Neutrophil (primary cell): ENCODE data around the gene VWF.
"Not testable (repeated sequence)": the region's sequence is repeated elsewhere in the genome, so short reads cannot be mapped to it uniquely, and the experiment has no call there.

Experiments used
- H3K27ac ChIP-seq: fragments of 200-600 bp; sonication (generic); 2 replicates; pipeline ENCODE4 v1.5.1; 2016; ENCODE audit warnings: mild to moderate bottlenecking, moderate library complexity
- H3K27me3 ChIP-seq: fragments of 200-600 bp; sonication (generic); 2 replicates; pipeline ENCODE4 v1.6.0; 2016; ENCODE audit warnings: mild to moderate bottlenecking
- H3K36me3 ChIP-seq: fragments of 200-600 bp; sonication (generic); 2 replicates; pipeline ENCODE4 v1.5.1; 2017
- H3K4me1 ChIP-seq, 2 experiments: fragments of 200-600 bp in 1 of 2; sonication (generic) in 1 of 2; 1 replicate in 1 of 2; 2 replicates in 1 of 2; pipeline versions ENCODE4 v1.5.1 to v1.6.1; 2013 to 2016; ENCODE audit warnings: low read depth in 1 of 2, low read length in 1 of 2, mild to moderate bottlenecking in 1 of 2, moderate library complexity in 1 of 2; ENCODE audit not compliant: control insufficient read depth in 1 of 2, insufficient read depth in 1 of 2
- H3K4me3 ChIP-seq, 2 experiments: fragments of 200-600 bp in 1 of 2; sonication (generic) in 1 of 2; 1 replicate in 1 of 2; 2 replicates in 1 of 2; pipeline ENCODE4 v1.5.1; 2013 to 2016; ENCODE audit warnings: low read depth in 1 of 2, low read length in 1 of 2, mild to moderate bottlenecking in 1 of 2, moderate library complexity in 1 of 2
- H3K9me3 ChIP-seq: fragments of 200-600 bp; sonication (generic); 2 replicates; pipeline ENCODE4 v1.5.1; 2016
- CTCF ChIP-seq: fragments of 200-600 bp; sonication (generic); IDR thresholded peaks from 2 replicates; pipeline ENCODE4 v1.5.1; 2016; ENCODE audit warnings: antibody characterized with exemption

Gene VWF

GRCh38 chr12:6033546-6033945, 90.9 kb downstream of the VWF start:
- Histone ChIP-seq H3K27me3 (no peaks in the 10 kb centered on the region), H3K36me3 (no peaks in the 10 kb centered on the region), H3K27ac (no peak overlapping the region), H3K9me3 (no peaks in the 10 kb centered on the region), H3K4me1 (no peaks in the 10 kb centered on the region), H3K4me3 (no peak overlapping the region)
- TF ChIP-seq CTCF = no peak

- Histone ChIP-seq H3K27ac (no peak overlapping the region), H3K4me1 (no peaks in the 10 kb centered on the region), H3K36me3 (no peaks in the 10 kb centered on the region), H3K4me3 (no peak overlapping the region), H3K27me3 (no peaks in the 10 kb centered on the region), H3K9me3 (no peaks in the 10 kb centered on the region)
- TF ChIP-seq CTCF = no peak
These were observed 91.7 kb downstream of the VWF start for GRCh38 chr12:6032726-6033125.

GRCh38 chr12:6031001-6031400, 93.5 kb downstream of the VWF start:
- H3K27ac ChIP-seq = no peak overlapping the region
- H3K9me3 ChIP-seq = no peaks in the 10 kb centered on the region
- no peaks in the 10 kb centered on the region for H3K4me1 ChIP-seq
- TF ChIP-seq CTCF = no peak
- no peaks in the 10 kb centered on the region for H3K27me3 ChIP-seq
- H3K4me3 ChIP-seq = no peak overlapping the region
- no peaks in the 10 kb centered on the region for H3K36me3 ChIP-seq

- H3K36me3 ChIP-seq = no peaks in the 10 kb centered on the region
- H3K27ac ChIP-seq = no peak overlapping the region
- TF ChIP-seq CTCF = no peak
These were observed 94.4 kb downstream of the VWF start for GRCh38 chr12:6030081-6030480.

GRCh38 chr12:6029401-6029800, 95.1 kb downstream of the VWF start:
- Histone ChIP-seq H3K9me3 (no peaks in the 10 kb centered on the region), H3K4me3 (no peak overlapping the region), H3K4me1 (no peaks in the 10 kb centered on the region), H3K27ac (no peak overlapping the region), H3K27me3 (no peaks in the 10 kb centered on the region), H3K36me3 (no peaks in the 10 kb centered on the region)
- no peak for TF ChIP-seq CTCF

More at GRCh38 chr12:6030081-6030480, 94.4 kb downstream of the VWF start:
- Histone ChIP-seq H3K27me3 (no peaks in the 10 kb centered on the region), H3K9me3 (no peaks in the 10 kb centered on the region), H3K4me1 (no peaks in the 10 kb centered on the region), H3K4me3 (no peak overlapping the region)

- TF ChIP-seq CTCF = no peak
- H3K36me3 ChIP-seq = no peaks in the 10 kb centered on the region
- no peaks in the 10 kb centered on the region for H3K27me3 ChIP-seq
- H3K4me3 ChIP-seq = no peak overlapping the region
- no peaks in the 10 kb centered on the region for H3K9me3 ChIP-seq
- H3K27ac ChIP-seq = no peak overlapping the region
- no peaks in the 10 kb centered on the region for H3K4me1 ChIP-seq
These were observed 97.5 kb downstream of the VWF start for GRCh38 chr12:6026998-6027397.

- not testable (repeated sequence) for H3K9me3 ChIP-seq, H3K27ac ChIP-seq, H3K4me1 ChIP-seq, H3K27me3 ChIP-seq, H3K36me3 ChIP-seq, H3K4me3 ChIP-seq
These were observed 98.7 kb downstream of the VWF start for GRCh38 chr12:6025703-6026298.

- peaks cover 12% of the 10 kb centered on the region for H3K27me3 ChIP-seq
- H3K9me3 ChIP-seq, H3K4me1 ChIP-seq, H3K27ac ChIP-seq, H3K4me3 ChIP-seq, H3K36me3 ChIP-seq: not testable (repeated sequence)
These were observed 100.4 kb downstream of the VWF start for GRCh38 chr12:6024066-6024465.
